Measurements from ENCODE around the gene IL6ST.

IL6ST gene

DNA sequence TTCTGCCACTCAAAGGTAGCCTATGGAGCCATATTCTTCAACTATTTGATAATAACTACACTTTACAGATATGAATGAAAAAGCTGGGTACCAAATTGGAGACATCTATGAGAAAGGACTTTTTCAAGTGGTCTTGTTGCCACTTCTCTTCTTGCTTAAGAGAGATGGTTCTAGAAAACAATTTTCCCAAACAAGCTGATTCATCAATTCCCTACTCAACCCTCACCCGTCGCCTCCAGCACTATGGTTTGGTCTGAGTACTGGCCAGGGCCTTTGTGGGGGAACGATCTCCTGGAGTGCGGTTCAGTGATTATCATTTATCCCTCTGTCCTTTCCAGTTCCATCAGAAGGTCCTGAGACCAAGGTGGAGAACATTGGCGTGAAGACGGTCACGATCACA is 86.8 kb downstream of the IL6ST start:
- Histone ChIP-seq H3K9ac (ENCODE audit: low read length) (no peak overlapping the region), H3K9me3 (ENCODE audit: insufficient read depth, low read length) (no peaks in the 10 kb centered on the region), H4K20me1 (ENCODE audit: insufficient read depth, low read length) (no peaks in the 10 kb centered on the region), H3K27ac (ENCODE audit: low read length) (no peak overlapping the region), H2AFZ (ENCODE audit: low read depth, low read length) (no peak overlapping the region), H3K36me3 (replicated peaks; ENCODE audit: low read depth, low read length) (no peaks in the 10 kb centered on the region), H3K4me3 (ENCODE audit: low read length) (no peak overlapping the region), H3K27me3 (ENCODE audit: low read depth, low read length) (no peaks in the 10 kb centered on the region), H3K79me2 (ENCODE audit: low read length) (no peaks in the 10 kb centered on the region), H3K4me2 (ENCODE audit: low read length) (no peak overlapping the region), H3K4me1 (ENCODE audit: low read length) (peaks cover 16% of the 10 kb centered on the region)
- no peak for TF ChIP-seq EZH2phosphoT487 (IDR thresholded peaks at IDR 0.05; ENCODE audit: low read depth)
- TF ChIP-seq, protein P1, sequence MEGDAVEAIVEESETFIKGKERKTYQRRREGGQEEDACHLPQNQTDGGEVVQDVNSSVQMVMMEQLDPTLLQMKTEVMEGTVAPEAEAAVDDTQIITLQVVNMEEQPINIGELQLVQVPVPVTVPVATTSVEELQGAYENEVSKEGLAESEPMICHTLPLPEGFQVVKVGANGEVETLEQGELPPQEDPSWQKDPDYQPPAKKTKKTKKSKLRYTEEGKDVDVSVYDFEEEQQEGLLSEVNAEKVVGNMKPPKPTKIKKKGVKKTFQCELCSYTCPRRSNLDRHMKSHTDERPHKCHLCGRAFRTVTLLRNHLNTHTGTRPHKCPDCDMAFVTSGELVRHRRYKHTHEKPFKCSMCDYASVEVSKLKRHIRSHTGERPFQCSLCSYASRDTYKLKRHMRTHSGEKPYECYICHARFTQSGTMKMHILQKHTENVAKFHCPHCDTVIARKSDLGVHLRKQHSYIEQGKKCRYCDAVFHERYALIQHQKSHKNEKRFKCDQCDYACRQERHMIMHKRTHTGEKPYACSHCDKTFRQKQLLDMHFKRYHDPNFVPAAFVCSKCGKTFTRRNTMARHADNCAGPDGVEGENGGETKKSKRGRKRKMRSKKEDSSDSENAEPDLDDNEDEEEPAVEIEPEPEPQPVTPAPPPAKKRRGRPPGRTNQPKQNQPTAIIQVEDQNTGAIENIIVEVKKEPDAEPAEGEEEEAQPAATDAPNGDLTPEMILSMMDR (IDR thresholded peaks at IDR 0.05; ENCODE audit: low read depth, low read length) = no peak

DNA sequence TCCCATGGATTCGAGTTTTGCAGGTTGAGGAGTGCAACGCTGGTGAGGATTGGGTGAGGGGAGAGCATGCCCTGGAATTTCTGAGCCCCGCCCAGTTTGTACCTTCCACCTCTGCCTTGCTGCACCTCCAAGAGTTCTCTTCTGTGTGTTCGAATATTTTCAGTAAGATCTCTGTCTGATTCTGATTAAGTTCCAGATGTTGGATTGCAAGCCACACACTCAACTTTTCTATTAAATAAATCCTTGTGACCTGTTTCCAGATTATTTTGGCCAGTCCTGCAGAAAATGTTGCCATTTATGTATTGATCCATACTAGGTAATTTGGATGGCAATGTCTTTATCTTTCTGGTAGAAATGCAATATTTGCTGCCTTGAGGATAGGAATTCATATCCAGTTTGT is 89.5 kb downstream of the IL6ST start:
- Histone ChIP-seq H4K20me1 (ENCODE audit: insufficient read depth, low read length) (no peaks in the 10 kb centered on the region), H3K9ac (ENCODE audit: low read length) (no peak overlapping the region), H3K27me3 (ENCODE audit: low read depth, low read length) (no peaks in the 10 kb centered on the region), H3K4me3 (ENCODE audit: low read length) (no peak overlapping the region), H3K4me1 (ENCODE audit: low read length) (peaks cover 28% of the 10 kb centered on the region), H3K9me3 (ENCODE audit: insufficient read depth, low read length) (no peaks in the 10 kb centered on the region), H2AFZ (ENCODE audit: low read depth, low read length) (no peak overlapping the region), H3K79me2 (ENCODE audit: low read length) (no peaks in the 10 kb centered on the region), H3K36me3 (replicated peaks; ENCODE audit: low read depth, low read length) (no peaks in the 10 kb centered on the region), H3K4me2 (ENCODE audit: low read length) (no peak overlapping the region), H3K27ac (ENCODE audit: low read length) (no peak overlapping the region)
- TF ChIP-seq, protein P1 (IDR thresholded peaks at IDR 0.05; ENCODE audit: low read depth, low read length) = no peak
- TF ChIP-seq EZH2phosphoT487 (IDR thresholded peaks at IDR 0.05; ENCODE audit: low read depth) = no peak

DNA sequence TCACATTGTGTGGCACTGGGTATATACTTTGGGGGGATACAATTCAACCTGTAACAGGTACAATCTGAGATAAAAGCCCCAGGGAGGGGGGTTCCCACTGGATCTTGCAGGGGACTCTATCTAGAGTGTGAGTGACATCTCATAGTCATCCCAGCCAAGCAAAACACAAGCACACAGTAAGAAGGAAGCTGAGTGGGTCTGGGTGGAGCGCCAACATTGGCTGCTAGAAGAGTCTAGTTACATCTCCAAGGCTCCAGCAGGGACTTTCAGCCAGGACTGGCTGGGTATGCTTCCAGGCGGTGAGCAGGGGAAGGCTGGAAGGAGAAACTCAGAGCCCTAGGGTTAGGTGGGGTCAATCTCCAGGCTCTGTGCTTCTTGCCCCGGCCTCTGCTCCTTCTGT is 90.6 kb downstream of the IL6ST start:
- Histone ChIP-seq H3K36me3 (replicated peaks; ENCODE audit: low read depth, low read length) (no peaks in the 10 kb centered on the region), H3K9me3 (ENCODE audit: insufficient read depth, low read length) (no peaks in the 10 kb centered on the region), H3K4me2 (ENCODE audit: low read length) (peak overlapping the region; percentile 84; the same call in 1 of the 2 replicates), H4K20me1 (ENCODE audit: insufficient read depth, low read length) (no peaks in the 10 kb centered on the region), H3K4me3 (ENCODE audit: low read length) (no peak overlapping the region), H3K27ac (ENCODE audit: low read length) (no peak overlapping the region), H2AFZ (ENCODE audit: low read depth, low read length) (no peak overlapping the region; the same call in 1 of the 2 replicates), H3K4me1 (ENCODE audit: low read length) (peaks cover 37% of the 10 kb centered on the region), H3K9ac (ENCODE audit: low read length) (peak overlapping the region; percentile 47; the same call in 1 of the 2 replicates), H3K27me3 (ENCODE audit: low read depth, low read length) (no peaks in the 10 kb centered on the region), H3K79me2 (ENCODE audit: low read length) (no peaks in the 10 kb centered on the region)
- TF ChIP-seq EZH2phosphoT487 (IDR thresholded peaks at IDR 0.05; ENCODE audit: low read depth) = no peak
- TF ChIP-seq, protein P1 (IDR thresholded peaks at IDR 0.05; ENCODE audit: low read depth, low read length) = no peak

DNA sequence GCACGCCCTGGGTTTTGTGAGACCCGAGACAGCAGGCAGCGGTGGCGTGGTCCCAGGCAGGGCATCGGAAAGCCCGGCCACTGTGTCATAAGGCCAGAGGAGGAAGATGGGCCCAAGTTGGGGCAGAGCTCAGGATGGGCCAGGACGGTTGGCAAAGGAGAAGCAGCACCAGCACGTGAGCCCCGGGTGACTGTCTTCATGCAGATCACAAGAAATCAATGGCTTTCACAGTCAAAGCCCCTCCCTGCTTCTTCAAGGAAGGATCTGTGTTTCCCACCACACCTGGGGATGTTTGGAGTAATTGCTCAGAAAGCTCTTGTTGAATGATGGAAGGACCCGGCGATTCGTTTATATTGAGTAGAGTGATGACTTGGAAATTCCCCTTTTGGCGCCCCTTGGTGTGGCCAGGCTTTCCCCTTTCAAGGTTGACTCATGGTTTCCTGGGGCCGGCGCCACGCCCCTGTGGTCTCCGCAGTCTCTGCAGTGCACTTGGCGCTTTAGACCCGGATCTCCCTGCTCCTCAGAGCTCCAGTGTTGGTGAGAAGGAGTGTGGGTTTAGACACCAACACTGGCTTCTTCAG is 91.6 kb downstream of the IL6ST start:
- H2AFZ ChIP-seq (ENCODE audit: low read depth, low read length) = peak overlapping the region; percentile 96
- H3K9ac ChIP-seq (ENCODE audit: low read length) = peak overlapping the region; percentile 47; the same call in 1 of the 2 replicates
- peak overlapping the region; percentile 51 for H3K4me3 ChIP-seq (ENCODE audit: low read length)
- no peaks in the 10 kb centered on the region for H3K79me2 ChIP-seq (ENCODE audit: low read length)
- H3K4me1 ChIP-seq (ENCODE audit: low read length) = peaks cover 37% of the 10 kb centered on the region
- no peaks in the 10 kb centered on the region for H4K20me1 ChIP-seq (ENCODE audit: insufficient read depth, low read length)
- H3K4me2 ChIP-seq (ENCODE audit: low read length) = peak overlapping the region; percentile 84
- TF ChIP-seq, protein P1 (IDR thresholded peaks at IDR 0.05; ENCODE audit: low read depth, low read length) = no peak
- TF ChIP-seq EZH2phosphoT487 (IDR thresholded peaks at IDR 0.05; ENCODE audit: low read depth) = no peak
- no peaks in the 10 kb centered on the region for H3K9me3 ChIP-seq (ENCODE audit: insufficient read depth, low read length)
- no peaks in the 10 kb centered on the region for H3K36me3 ChIP-seq (replicated peaks; ENCODE audit: low read depth, low read length)
- H3K27ac ChIP-seq (ENCODE audit: low read length) = peak overlapping the region; percentile 50
- H3K27me3 ChIP-seq (ENCODE audit: low read depth, low read length) = no peaks in the 10 kb centered on the region
